ENCODE measurements around the gene CLK2. TPM values are rescaled to one million over a fixed set of nuclear protein-coding genes. Genes with fewer than 3 reads are reported as not detected.

CLK2 gene
- total and polyA plus RNA-seq, 9 of the 15 experiments (the other 6 are each of a cell fraction or from before 2014, with no cell fraction given) = 13.5 to 81.4 (median 39.6) TPM

- no peak for TF ChIP-seq ZBTB40 (IDR thresholded peaks at IDR 0.05)
- no peak for TF ChIP-seq ZBTB40 (CRISPR knock-in tag; IDR thresholded peaks at IDR 0.05)
- TF ChIP-seq MEIS2 (IDR thresholded peaks at IDR 0.05; ENCODE audit: partially characterized antibody) = no peak
- TF ChIP-seq MTA1 (IDR thresholded peaks at IDR 0.05; ENCODE audit: borderline replicate concordance) = no peak
Measured at GRCh38 chr1:155254228-155254713, 19.0 kb downstream of the CLK2 start (continued).
